K562 (cell line): ENCODE data around the gene GFI1B. TPM values are rescaled to one million over a fixed set of nuclear protein-coding genes. Genes with fewer than 3 reads are reported as not detected.

Source experiments
- BACH1 ChIP-seq: fragments of 200-800 bp; sonication (Bioruptor generic); IDR thresholded peaks from 2 replicates; pipeline ENCODE4 v1.6.1; 2016; ENCODE audit warnings: missing genetic modification characterization, missing compliant biosample characterization
- CREB3L1 ChIP-seq: fragments of 450-650 bp; IDR thresholded peaks from 2 replicates; pipeline ENCODE4 v1.6.1; 2014; ENCODE audit warnings: low read depth, mild to moderate bottlenecking, moderate library complexity, borderline replicate concordance
- HOXB6 ChIP-seq: fragments of 250-450 bp; sonication (Bioruptor Pico); IDR thresholded peaks from 2 replicates; pipeline ENCODE4 v1.5.1; 2022; ENCODE audit warnings: mild to moderate bottlenecking, borderline replicate concordance
- MTA1 ChIP-seq: fragments of 450-650 bp; IDR thresholded peaks from 2 replicates; pipeline ENCODE4 v1.6.1; 2017; ENCODE audit warnings: borderline replicate concordance
- NEUROD1 ChIP-seq: fragments of 150-350 bp; IDR thresholded peaks from 2 replicates; pipeline ENCODE4 v1.6.1; 2014; ENCODE audit warnings: borderline replicate concordance, low read length, low read depth; ENCODE audit not compliant: partially characterized antibody
- NKRF ChIP-seq: fragments of 450-650 bp; IDR thresholded peaks from 2 replicates; pipeline ENCODE4 v1.6.1; 2016; ENCODE audit warnings: borderline replicate concordance
- NR4A1 ChIP-seq, 2 experiments: fragments of 250-450 bp in 1 of 2; fragments of 450-650 bp in 1 of 2; sonication (Bioruptor Pico) in 1 of 2; IDR thresholded peaks; 2 replicates each; pipeline versions ENCODE4 v1.4.0 to v1.6.1; 2016 to 2020; ENCODE audit warnings: mild to moderate bottlenecking in 2 of 2, missing compliant biosample characterization in 1 of 2, missing genetic modification characterization in 1 of 2, moderate library complexity in 1 of 2
- PPARD ChIP-seq: fragments of 250-450 bp; sonication (Bioruptor Pico); IDR thresholded peaks from 2 replicates; pipeline ENCODE4 v1.8.0; 2022; ENCODE audit warnings: inconsistent platforms, mild to moderate bottlenecking, moderate library complexity
- RBM15 ChIP-seq: fragments of 200-400 bp; formaldehyde crosslinking; IDR thresholded peaks from 2 replicates; pipeline ENCODE4 v1.6.1; 2018; ENCODE audit warnings: mild to moderate bottlenecking, low read length, moderate library complexity; ENCODE audit not compliant: insufficient read depth
- RBM39 ChIP-seq: fragments of 200-400 bp; formaldehyde crosslinking; optimal IDR thresholded peaks from 2 replicates; pipeline ENCODE3; 2018; ENCODE audit warnings: low read depth, low read length
- SRSF1 ChIP-seq: fragments of 200-400 bp; formaldehyde crosslinking; IDR thresholded peaks from 2 replicates; pipeline ENCODE4 v1.6.1; 2017; ENCODE audit warnings: mild to moderate bottlenecking, low read depth, low read length, moderate library complexity
- TFAM ChIP-seq: fragments of 250-450 bp; sonication (Bioruptor Pico); conservative IDR thresholded peaks from 2 replicates; pipeline ENCODE4 v1.5.0; 2021; ENCODE audit warnings: mild to moderate bottlenecking, moderate library complexity
- ZNF644 ChIP-seq: fragments of 200-800 bp; sonication (Bioruptor generic); IDR thresholded peaks from 2 replicates; pipeline ENCODE4 v1.6.1; 2016; ENCODE audit warnings: low read depth, missing genetic modification characterization, missing compliant biosample characterization
- polyA plus RNA-seq, 8 experiments: library from polyadenylated mRNA; depleted of rRNA in 4 of 8; stranded (reverse) in 5 of 8; unstranded in 3 of 8; fragments of >200 nt; fragmentation: Nextera tagmentation in 2 of 8; fragmentation: Illumina TruSeq in 1 of 8; extraction: Ambion mirVana in 2 of 8; extraction: Trizol in 1 of 8; gene quantifications; 2 replicates each; pipeline versions ENCODE4 v1.2.1 to v1.2.3, GENCODE V29; 2011 to 2014; ENCODE audit warnings: inconsistent platforms in 1 of 8, missing spikeins in 1 of 8
- total RNA-seq, 7 experiments: library from RNA; depleted of rRNA in 6 of 7; stranded (reverse); fragments of >200 nt in 6 of 7; fragmentation: Illumina TruSeq in 2 of 7; extraction: Trizol in 2 of 7; gene quantifications; 2 replicates each; pipeline versions ENCODE4 v1.2.1 to v1.2.3, GENCODE V29; 2011 to 2021; ENCODE audit warnings: low replicate concordance in 1 of 7
- TF ChIP-seq, protein P1 (sequence below): fragments of 450-650 bp; IDR thresholded peaks from 2 replicates; pipeline ENCODE4 v1.6.1; 2016; ENCODE audit warnings: mild to moderate bottlenecking
- TF ChIP-seq, protein P2 (sequence below): fragments of 250-450 bp; sonication (Bioruptor Pico); IDR thresholded peaks from 2 replicates; pipeline ENCODE4 v1.5.0; 2022; ENCODE audit warnings: mild to moderate bottlenecking

The GFI1B gene
- total and polyA plus RNA-seq, 9 of the 15 experiments (the other 6 are each of a cell fraction or from before 2014, with no cell fraction given), result 8.0 to 75.7 (median 34.5) TPM

- TF ChIP-seq NKRF (0 out of 2 replicates have a peak, but pooled peaks have one; percentile 16), RBM39 (no peak), PPARD (no peak), BACH1 (tag) (no peak), CREB3L1 (no peak), NR4A1 (CRISPR knock-in tag; IDR thresholded peaks at IDR 0.05) (no peak), NR4A1 (tag; IDR thresholded peaks at IDR 0.05) (no peak), MTA1 (peak; percentile 62; the same call in 1 of the 2 replicates), HOXB6 (CRISPR knock-in tag) (no peak), ZNF644 (tag) (no peak), RBM15 (no peak), SRSF1 (no peak), TFAM (CRISPR knock-in tag) (no peak), NEUROD1 (peak; percentile 24)
- TF ChIP-seq, protein P1, sequence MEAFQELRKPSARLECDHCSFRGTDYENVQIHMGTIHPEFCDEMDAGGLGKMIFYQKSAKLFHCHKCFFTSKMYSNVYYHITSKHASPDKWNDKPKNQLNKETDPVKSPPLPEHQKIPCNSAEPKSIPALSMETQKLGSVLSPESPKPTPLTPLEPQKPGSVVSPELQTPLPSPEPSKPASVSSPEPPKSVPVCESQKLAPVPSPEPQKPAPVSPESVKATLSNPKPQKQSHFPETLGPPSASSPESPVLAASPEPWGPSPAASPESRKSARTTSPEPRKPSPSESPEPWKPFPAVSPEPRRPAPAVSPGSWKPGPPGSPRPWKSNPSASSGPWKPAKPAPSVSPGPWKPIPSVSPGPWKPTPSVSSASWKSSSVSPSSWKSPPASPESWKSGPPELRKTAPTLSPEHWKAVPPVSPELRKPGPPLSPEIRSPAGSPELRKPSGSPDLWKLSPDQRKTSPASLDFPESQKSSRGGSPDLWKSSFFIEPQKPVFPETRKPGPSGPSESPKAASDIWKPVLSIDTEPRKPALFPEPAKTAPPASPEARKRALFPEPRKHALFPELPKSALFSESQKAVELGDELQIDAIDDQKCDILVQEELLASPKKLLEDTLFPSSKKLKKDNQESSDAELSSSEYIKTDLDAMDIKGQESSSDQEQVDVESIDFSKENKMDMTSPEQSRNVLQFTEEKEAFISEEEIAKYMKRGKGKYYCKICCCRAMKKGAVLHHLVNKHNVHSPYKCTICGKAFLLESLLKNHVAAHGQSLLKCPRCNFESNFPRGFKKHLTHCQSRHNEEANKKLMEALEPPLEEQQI, result no peak
- TF ChIP-seq, protein P2, sequence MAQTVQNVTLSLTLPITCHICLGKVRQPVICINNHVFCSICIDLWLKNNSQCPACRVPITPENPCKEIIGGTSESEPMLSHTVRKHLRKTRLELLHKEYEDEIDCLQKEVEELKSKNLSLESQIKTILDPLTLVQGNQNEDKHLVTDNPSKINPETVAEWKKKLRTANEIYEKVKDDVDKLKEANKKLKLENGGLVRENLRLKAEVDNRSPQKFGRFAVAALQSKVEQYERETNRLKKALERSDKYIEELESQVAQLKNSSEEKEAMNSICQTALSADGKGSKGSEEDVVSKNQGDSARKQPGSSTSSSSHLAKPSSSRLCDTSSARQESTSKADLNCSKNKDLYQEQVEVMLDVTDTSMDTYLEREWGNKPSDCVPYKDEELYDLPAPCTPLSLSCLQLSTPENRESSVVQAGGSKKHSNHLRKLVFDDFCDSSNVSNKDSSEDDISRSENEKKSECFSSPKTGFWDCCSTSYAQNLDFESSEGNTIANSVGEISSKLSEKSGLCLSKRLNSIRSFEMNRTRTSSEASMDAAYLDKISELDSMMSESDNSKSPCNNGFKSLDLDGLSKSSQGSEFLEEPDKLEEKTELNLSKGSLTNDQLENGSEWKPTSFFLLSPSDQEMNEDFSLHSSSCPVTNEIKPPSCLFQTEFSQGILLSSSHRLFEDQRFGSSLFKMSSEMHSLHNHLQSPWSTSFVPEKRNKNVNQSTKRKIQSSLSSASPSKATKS (CRISPR knock-in tag), result no peak
Observed at GRCh38 chr9:132994410-132995120, 16.1 kb downstream of the GFI1B start (continued).
